ENCODE data around the gene MPHOSPH9.
A peak's percentile ranks its signal among the peaks of the same experiment; 100 is the strongest.
"Not testable (repeated sequence)": the region's sequence is repeated elsewhere in the genome, so short reads cannot be mapped to it uniquely, and the experiment has no call there.

Gene MPHOSPH9

DNA sequence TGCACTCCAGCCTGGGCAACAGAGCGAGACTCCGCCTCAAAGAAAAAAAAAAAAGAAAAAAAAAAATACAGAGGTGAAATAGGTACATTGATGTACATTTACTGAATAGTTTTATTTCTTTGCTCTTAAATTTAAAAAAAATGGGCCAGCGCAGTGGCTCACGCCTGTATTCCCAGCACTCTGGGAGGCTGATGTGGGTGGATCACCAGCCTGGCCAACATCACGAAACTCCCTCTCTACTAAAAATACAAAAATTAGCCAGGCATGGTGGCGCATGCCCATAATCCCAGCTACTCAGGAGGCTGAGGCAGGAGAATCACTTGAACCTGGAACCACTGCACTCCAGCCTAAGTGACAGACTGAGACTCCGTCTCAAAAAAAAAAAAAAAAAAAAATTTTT is 25.1 kb downstream of the MPHOSPH9 start:
- DNase-seq = not testable (repeated sequence)

DNA sequence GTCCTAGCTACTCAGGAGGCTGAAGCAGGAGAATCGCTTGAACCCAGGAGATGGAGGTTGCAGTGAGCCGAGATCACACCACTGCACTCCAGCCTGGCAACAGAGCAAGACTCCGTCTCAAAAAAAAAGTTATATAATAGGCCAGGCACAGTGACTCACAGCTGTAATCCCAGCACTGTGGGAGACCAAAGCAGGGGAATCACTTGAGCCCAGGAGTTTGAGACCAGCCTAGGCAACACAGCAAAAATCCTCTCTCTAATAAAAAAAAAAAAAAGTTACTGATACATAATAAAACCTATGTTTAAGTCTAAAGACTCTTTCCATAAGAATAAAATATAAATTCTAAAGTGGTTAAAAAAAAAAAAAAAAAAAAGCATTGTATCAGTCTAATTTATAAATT is 26.1 kb downstream of the MPHOSPH9 start:
- DNase-seq = not testable (repeated sequence)

- no peak for DNase-seq
Observed at GRCh38 chr12:123200414-123200813, 32.5 kb downstream of the MPHOSPH9 start.

GRCh38 chr12:123199936-123200335 is 33.0 kb downstream of the MPHOSPH9 start:
- DNase-seq = no peak

DNA sequence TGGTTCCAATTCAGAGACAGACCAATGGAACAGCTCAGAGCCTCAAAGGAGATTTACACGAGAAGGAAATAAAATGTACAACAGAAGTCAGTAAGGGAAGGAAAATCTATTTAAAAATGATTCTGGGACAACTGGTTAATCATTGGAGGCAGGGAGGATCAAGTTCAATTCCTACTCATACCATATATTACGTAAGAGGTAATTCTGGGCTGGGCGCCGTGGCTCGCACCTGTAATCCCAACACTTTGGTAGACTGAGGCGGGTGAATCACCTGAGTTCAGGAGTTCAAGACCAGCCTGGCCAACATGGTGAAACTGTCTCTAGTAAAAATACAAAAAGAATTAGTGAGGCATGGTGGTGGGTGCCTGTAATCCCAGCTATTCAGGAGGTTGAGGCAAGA is 45.3 kb downstream of the MPHOSPH9 start:
- DNase-seq = no peak

GRCh38 chr12:123180171-123180570 is 52.8 kb downstream of the MPHOSPH9 start:
- DNase-seq = no peak

DNA sequence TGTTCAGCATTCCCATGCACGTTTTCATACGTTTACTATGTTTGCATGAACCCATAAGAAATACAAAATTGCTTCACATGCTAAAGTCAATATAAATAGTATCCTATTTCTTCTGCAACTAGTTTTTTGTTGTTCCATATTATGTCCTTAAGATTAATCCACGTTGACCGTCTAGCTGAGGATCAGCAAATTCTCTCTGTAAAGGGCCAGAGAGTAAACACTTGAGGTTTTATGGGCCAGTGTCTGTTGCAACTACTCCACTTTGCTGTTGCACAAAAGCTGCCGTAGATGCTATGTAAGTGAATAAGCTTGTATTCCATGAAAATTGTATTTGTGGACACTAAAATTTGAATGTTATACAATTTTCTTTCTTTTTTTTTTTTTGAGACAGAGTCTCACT is 61.0 kb downstream of the MPHOSPH9 start:
- no peak for DNase-seq

DNA sequence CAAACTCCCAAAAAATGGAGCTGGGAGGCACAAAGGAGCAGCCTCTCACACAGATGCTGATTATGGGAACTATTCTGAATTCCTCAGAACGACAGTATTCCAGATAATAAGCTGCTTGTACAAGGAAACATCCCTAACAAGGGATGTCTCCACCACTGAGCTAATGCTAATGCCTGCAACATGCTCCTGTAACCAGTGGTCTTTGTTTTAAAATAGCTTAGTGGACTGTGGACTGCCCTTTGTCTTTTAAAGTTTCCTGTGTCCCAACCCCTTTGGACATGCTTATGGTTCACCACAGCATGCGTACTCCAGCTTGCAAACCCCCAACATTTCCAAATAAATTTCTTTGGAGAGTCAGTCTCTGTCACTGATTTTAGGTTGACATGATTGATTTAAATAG is 65.6 kb downstream of the MPHOSPH9 start:
- DNase-seq = no peak

- DNase-seq = peak in 1 of 2 experiments; percentile 97
Observed at GRCh38 chr12:123165537-123165936, 67.4 kb downstream of the MPHOSPH9 start.

- DNase-seq = no peak
Observed at GRCh38 chr12:123164710-123165261, 68.2 kb downstream of the MPHOSPH9 start.

- DNase-seq = no peak
Observed at GRCh38 chr12:123164222-123164621, 68.7 kb downstream of the MPHOSPH9 start.

DNA sequence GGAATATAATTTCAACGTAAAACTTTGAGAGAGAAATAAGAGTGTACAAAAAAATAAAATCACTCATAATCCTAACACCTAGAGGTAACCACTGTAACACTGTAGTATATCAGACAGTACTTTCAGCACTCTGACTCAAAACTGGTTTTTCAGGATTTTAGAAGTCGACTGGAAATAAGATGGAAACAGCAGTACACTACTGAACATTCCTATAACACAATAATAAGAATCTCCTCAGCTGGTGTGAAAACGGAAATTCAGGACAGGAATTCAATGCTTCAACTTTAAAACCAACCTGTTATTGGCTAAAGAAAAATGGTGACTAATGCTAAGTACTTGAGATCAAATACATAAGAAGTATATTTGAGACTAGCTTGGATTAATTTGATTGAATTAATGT is 69.7 kb downstream of the MPHOSPH9 start:
- DNase-seq = peak in 1 of 2 experiments; percentile 34

- DNase-seq = no peak
Observed at GRCh38 chr12:123160801-123161487, 72.0 kb downstream of the MPHOSPH9 start.

DNA sequence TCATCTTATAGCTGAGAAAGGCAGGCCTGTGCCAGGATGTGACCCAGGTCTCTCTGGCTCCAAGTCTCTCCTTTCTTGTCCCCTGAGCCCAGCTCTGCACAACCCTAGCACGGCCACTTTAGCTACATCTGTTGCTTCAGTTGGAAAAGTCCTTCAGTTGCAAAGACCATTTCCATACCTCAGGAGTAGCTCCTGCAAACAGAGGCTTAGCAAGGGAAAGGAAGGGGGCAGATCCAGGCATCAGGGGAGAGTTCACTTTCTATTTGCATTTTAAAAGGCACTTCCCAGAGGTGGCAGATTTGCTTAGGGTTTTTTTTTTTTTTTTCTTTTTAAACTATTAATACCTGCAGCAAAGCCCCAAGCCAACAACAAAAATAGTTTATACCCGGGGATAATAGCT is 79.0 kb downstream of the MPHOSPH9 start:
- peak; percentile 43 to 48 for DNase-seq

- DNase-seq = no peak
Observed at GRCh38 chr12:123152833-123153232, 80.1 kb downstream of the MPHOSPH9 start.

DNA sequence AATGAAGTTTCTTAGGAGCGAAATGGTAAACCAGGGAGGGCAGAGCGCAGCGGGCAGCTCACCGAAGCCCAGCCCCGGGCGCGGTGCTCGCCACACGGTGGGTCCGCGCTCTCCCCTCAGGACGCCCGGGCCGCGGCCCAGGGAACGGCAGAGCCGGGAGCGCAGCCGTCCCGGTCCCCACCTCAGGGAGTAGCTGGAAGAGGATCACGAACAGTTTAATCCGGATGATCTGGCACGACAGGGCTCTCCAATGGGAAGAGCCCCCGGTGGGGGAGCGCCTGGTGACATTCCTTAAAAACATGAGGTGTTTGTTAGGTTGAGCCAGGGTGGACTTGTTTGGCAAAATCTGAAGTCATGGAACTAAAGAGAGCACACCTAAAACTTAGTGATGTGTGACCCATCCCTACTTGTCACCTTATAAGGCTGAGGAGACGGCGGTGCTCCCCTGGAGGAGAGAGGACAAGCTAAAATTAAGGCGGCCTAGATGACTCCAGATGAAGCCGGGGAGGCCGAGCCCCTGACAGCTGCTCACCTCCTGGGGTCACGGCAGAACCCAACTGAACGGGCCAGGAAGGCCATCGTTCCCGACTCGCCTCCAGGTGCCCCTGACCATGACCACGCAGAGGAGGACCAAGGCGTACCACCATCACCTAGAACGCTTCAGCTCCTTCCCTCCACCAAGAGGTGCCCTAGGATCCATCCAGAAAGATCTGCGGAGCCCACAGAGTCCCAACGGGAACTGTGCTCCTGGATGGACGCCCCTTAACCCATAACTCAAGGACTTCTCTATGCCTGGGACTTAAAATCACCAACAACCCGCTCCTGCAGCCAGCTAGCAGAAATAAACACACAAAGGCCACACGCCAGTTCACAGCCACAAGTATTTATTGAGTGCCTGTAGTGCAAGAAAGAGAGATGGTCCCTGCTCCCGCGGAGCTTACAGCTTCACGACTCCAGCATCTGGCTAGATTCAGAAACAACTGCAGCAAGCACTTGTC is 81.2 kb downstream of the MPHOSPH9 start:
- DNase-seq = peak in 1 of 2 experiments; percentile 58

DNA sequence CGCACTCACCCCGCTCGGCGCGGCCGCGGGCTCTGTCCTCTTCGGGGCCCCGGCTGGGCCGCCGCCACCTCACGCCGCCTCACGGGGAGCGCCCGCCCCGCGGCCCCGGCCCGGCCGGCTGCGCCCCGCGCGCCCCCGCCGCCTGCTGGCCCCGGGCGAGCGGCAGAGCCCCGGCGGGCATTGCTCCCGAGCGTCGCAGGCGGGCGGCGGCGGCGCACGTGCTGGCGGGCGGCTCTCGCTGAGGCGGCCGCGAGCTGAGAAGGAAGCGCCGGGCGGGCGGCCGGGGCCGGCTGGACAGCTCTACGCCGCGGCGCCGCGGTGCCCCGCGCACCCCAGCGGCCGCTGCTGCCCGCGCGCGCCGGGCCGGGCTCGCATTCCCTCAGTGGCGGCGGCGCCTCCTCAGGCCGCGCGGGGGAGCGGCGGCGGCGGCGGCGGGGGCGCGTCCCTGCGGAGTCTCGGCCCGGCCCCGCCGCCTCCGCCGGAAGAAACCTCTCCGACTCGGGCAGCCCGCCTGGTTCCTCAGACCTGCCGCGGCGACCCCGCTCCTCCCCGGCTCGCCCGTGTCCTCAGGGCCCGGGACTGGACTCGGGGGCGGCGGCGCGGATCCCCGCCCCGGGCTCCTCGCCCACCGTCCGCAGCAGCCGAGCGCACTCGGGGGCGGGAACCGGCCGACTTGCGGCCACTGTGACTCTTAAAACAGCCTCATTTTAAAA is 82.0 kb downstream of the MPHOSPH9 start, which contains the start of gene PITPNM2:
PITPNM2 (minus strand) TSS at position 347 of the 713 bp plus-strand sequence. CDS start 116,500 bp downstream, outside the sequence.
- peak in 1 of 2 experiments; percentile 78 for DNase-seq

- peak in 1 of 2 experiments; percentile 72 for DNase-seq
Observed at GRCh38 chr12:123150275-123150743, 82.6 kb downstream of the MPHOSPH9 start.

DNA sequence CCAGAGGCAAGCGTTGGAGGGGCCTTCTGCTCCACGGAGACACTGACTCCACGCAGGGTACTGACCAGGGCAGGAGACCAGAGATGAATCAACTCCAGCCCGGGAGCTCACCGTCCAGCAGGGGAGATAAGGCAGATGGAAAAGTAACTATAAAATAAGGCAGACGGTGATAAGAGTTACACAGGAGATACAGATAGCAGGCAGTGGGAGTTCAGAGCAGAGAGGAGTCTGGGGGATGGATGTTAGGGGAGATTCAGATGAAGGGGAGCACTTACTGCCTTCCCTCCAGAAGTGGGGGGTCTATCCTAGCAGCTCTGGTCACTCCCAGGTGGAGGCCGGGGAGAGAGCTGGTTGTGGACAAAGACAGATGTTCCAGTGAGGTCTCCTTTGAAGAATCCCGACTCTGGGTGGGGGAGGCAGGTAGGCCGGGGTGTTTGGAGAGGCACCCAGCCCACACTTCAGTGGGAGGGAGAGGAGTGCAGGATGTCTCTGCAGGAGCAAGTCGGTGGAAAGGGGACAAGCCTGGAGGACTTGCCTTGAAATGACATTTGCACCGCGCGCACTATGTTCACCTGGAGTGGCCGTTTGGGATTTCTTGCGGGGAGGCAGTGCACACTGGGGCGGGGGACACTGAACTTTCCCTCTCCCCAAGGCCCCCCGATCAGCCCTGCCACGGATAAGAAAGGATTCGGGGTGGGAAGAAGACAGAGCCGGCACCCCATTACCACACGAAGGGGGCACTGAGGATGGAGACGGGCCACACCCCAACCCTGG is 83.3 kb downstream of the MPHOSPH9 start:
- peak in 1 of 2 experiments; percentile 58 for DNase-seq

- peak in 1 of 2 experiments; percentile 58 for DNase-seq
Observed at GRCh38 chr12:123149088-123149487, 83.9 kb downstream of the MPHOSPH9 start.

- DNase-seq = peak in 1 of 2 experiments; percentile 71
Observed at GRCh38 chr12:123148655-123149054, 84.3 kb downstream of the MPHOSPH9 start.

GRCh38 chr12:123148223-123148622 is 84.7 kb downstream of the MPHOSPH9 start:
- DNase-seq = no peak
